ENCODE data around the gene ZNF341.

The ZNF341 gene

DNA sequence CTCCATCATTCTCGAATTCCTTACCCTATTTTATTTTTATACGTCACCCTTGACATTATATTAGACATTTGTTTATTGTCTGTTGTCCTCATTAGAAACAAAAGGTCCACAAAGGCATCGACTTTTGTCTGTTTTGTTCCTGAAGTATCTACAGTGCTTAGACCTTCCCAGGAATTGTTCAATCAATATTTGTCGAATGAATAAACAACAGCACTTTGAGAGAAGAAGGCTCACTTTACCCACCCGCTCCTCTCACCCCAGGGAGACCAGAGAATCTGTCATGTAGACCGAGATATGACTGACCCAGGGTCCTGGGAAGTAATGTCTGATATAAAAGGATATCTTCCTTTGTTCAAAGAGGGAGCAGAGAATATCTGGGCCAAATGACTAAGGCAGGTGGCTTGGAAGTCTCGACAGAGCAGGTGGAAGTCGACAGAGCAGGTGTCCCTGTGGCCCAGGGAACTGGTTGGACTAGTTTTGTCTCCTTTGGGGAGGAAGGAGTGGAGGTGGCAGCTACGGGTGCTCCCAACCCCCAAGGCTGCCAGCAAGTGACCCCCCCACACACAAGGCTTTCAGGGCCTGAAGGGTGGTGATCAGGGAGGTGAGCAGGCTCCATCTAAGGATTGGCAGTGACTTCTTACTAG, 64.6 kb downstream of the ZNF341 start:
- DNase-seq (ENCODE audit: low read depth) = no peak

DNA sequence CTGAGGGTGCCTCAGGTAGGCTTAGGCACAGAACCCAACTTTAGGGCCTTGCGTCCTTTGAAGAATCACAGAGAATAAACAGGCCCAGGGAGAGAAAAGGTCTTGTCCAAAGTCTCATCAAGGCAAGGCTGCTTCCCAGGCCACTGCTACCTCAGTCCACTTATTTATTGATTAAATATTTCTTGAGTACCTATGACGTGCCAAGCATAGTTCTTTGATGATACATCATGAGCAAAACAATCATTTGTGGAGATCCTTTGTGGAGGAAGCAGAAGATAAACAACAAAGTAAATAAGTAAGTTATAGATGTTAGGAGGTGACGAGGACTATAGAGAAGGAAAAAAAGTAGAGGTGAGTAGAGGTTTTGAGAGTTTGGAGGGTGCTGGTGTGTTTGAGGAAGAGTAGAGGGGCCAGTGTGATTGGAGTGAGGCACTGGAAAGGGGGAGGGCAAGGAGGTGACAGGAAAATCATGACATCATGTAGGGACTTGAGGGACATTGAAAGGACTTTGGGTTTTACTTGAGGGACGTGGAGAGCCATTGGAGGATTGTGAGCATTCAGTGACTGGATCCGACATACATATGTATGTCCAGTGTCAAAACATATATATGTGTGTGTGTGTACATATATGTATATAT, 65.2 kb downstream of the ZNF341 start:
- no peak for DNase-seq (ENCODE audit: low read depth)

DNA sequence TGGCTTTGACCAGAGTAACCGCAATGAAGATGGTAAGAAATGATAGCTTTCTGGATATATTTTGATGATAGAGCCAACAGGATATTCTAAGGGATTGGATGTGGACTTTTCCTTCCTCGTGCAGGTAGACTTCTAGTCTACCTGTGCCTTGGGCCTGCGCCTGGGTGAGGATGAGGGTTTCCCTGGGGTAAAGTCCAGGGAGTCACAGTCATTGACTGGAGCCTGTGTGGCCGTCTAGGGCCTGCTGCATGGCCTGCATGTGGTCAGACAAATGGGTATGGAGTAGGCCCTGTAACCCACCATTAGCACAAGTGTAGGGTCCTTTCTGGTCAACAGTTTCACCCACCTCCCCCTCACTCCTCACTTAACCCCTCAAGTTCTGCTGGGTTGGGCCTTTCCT, 66.6 kb downstream of the ZNF341 start:
- DNase-seq (ENCODE audit: low read depth) = no peak

DNA sequence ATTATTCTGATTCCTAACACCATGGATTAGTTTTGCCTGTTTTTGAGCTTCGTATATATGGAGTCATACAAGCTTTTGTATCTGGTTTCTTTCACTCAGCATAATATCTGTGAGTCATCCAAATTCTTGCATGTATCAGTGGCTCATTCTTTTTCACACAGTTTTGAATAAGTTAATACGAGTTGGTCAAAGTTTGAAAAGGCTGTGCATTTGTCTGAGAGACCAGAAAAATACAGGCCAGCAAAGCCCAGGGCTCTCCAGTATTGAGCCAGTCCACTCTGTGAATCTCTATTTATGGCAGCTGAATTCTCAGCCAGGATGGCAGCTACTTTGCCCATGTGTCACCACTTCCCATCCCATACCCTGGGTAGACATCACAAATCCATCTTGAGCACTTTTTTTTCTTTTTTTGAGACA, 72.1 kb downstream of the ZNF341 start:
- DNase-seq (ENCODE audit: low read depth) = peak; percentile 47

DNA sequence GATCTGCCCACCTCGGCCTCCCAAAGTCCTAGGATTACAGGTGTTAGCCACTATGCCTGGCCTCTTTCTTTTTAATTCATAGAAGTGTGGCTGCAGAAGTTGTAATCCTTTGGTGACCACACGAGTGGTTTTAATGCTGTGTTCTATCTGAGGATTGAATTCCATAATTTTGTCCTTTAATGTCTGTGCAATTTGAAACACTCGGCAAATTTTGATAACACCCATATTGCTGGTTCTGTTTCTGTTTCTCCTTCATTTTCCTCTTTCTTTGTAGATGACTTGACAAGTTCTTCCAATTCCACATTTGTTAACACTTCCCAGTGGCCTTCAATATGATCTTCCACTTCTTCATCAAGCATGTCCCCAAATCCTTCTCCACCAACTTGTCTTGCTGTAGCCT, 76.6 kb downstream of the ZNF341 start:
- DNase-seq (ENCODE audit: low read depth) = no peak

DNA sequence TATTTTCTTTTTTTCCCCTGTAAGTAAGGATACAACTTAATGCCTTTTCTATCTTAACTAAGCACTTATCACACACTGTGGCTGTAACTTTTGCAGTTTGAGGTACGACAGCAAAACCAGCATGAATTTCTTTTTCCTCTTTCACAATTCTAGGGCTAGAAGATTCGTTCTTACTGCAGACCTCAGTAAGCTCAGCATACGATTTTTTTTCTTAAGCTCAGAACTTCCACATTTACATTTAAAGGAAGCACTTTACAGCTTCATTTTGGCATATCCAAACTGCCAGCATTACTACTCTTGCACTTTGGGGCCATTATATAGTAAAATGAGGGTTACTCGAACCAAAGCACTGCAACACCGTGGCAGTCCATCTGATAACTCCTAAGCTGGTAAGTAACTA, 78.5 kb downstream of the ZNF341 start:
- no peak for DNase-seq (ENCODE audit: low read depth)

DNA sequence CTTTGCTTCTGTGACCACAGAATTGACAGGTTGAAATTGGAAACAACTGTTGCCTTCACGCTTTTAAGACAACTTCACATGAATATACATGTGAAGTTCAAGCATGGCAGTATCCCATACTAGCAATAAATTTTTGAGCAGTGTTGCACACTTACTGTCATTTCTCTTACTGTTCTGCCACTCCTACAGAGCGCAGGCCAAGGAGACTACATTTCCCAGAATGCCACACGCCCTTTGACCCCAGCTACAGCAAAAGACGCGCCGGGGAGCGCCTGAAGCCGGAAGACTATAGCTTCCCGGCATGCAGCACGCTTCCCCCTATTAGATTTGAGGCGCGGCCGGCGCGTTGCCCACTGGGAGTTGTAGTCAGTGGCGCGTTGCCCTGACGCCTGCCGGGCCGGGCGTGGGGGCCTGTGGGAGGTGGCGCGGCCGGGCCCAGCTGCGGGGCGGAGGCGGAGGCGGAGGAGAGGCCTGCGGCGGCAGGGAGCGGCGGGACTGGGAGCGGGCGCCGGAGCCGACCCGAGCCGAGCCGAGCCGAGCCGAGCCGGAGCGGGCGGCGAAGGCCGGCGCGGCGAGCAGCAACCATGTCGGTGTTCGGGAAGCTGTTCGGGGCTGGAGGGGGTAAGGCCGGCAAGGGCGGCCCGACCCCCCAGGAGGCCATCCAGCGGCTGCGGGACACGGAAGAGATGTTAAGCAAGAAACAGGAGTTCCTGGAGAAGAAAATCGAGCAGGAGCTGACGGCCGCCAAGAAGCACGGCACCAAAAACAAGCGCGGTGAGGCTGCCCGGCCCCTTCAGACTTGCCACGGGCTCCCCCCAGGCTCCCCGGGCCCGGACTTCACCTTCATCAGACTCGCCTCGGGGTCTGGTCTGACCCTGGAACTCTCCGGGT, 79.3 kb downstream of the ZNF341 start, which contains the start of gene CHMP4B:
CHMP4B (plus strand) TSS at position 464 of the 891 bp plus-strand sequence; CDS start at position 585, 121 bp downstream.
- DNase-seq (ENCODE audit: low read depth) = peak; percentile 98

DNA sequence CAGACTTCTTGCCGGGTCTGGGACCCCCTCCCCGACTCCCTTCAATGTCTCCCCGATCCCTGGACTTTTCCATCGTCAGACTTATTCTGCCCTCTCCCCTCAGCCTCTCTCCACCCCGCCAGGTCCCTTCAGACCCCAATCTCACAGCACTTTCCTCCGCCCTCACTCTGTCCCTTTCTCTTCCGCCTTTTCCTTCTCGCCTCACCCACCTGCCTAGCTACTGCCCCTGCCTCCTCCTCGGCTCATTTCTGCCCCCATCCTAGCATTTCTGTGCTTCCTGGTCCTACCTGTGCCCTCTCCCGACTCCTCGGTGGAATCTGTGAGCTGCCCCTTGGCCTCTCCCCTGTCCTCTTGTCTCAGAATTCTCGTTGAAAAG, 80.0 kb downstream of the ZNF341 start:
- DNase-seq (ENCODE audit: low read depth) = no peak

DNA sequence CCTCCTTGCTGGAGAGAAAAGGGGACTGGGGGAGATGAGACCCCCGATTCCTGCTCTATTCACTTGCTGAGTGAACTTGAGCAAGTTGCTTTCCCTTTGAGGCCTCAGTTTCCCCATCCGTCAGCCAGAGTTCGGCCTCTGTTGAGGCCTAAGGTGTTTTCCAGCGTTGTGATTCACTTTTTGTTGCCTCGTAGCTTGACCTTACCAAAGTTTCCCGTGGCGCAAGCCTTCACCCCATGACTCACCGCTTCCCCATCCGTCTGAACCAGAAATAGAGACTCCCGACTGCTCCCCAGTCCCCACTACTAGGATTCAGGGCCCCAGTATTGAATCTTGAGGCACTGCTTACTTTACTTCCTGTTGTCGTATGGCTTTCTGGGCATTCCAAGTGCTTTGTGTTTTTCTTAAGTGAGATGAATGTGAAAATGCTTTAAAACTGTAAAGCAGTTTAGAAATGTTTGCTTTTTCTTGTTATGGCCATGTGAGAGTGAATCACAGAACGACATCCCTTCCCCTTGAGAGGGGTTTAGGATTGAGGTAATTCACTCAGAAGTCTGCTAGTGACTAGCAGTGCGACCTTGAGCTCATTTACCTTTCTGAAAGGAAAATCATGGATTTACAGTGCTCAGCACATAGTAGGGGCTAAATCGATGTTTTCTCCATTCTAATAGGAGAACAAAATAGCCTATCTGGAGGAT, 80.5 kb downstream of the ZNF341 start:
- DNase-seq (ENCODE audit: low read depth) = peak; percentile 71

DNA sequence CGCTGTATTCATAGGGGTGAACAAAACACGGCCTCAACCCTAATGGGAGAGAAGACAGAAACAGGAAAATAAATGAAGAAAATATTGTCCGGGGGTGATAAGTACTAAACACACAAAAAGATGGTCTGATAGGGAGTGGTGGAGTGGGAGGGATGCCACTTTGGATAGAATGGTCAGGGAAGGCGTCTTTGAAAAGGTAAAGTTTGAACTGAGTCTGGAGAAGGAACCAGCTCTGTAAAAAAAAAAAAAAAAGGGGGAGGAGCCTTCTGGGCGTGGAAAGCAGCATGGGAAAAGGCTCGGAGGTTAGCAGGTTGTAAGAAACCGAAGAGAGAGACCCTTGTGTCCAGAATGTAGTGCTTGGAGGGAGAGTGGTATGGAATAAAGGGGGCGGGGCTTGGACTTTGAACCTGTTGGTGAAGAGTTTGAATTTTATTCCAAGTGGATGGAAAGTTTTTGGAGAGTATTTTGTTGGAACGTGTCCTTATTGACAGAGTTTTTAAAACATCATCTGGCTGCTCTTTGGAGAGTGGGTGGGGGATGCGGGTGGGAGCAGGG, 81.2 kb downstream of the ZNF341 start:
- DNase-seq (ENCODE audit: low read depth) = no peak

DNA sequence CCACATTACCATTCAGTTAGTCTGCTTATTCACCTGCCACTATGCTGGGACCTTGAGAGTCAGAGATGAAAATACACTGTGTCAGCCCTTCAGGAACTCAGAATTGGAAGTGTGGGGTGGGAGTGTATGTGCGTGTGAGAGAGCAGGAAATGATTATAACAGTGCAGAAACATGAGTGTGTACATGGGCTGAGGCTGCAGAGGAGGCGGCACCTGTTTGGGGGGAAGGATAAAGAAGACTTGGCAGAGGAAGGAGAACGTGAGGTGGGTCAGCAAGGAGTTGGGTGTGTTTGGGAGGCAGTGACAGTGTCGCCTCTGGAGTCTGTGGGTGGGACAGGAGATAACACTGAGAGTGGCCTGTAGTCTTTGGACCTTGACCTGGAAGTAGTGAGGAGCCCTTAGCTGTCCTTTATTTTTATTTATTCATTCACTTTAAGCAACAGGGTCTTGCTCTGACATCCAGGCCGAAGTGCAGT, 82.5 kb downstream of the ZNF341 start:
- DNase-seq (ENCODE audit: low read depth) = no peak

DNA sequence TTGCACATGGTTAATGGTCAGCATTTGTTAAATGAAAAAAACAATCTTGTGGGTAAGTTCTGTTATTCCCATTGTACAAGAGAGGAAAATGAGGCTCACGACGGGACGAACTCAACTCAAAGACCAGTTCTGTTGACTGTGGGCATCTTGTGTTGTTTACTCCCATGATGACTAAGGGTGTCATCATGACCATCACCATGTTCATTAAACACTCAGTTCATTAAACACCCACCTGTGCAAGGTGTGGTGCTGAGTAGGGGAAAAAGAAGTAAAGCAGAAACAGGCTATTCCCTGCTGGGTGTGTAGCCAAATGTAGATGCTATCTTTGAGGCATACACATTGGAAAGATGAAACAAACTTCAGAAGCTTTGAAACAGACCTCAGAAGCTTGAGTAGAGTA, 83.9 kb downstream of the ZNF341 start:
- no peak for DNase-seq (ENCODE audit: low read depth)

DNA sequence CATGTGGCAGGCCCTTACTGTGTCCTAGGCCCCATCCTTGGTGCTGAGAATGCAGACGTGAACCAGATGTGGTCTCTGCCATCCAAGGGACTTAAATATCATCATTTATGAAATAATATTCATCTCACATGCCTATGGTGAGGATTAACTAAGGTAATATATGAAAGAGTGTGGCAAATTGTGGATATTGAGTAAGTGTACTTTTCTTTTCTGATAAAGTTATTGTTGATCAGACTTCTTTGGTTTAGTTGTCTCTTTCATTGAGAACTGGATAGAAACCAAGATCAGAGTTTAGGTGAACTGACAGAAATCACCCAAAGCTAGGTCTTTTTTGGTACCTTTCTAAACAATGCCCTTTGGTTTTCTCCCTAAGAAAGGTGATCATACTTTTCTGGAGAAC, 84.4 kb downstream of the ZNF341 start:
- no peak for DNase-seq (ENCODE audit: low read depth)

DNA sequence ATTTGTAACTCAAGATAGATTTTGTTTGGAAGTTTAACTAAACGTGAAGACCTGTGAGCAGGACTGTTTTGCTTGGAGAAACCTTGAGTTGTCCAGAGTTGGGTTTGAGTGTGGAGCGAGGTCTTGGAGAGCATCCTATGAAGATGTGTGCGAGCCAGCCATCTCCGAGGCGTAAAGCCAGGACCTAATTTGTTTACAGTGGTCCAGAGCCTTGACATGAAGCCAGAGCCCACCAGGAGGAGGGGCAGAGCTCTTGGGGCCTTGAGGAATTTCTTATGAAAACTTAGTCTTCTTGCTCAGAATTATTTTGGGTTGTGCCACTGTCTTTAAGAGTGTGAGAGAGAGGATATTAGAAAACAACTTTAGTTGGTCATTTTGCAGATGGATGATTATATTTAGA, 85.6 kb downstream of the ZNF341 start:
- no peak for DNase-seq (ENCODE audit: low read depth)

DNA sequence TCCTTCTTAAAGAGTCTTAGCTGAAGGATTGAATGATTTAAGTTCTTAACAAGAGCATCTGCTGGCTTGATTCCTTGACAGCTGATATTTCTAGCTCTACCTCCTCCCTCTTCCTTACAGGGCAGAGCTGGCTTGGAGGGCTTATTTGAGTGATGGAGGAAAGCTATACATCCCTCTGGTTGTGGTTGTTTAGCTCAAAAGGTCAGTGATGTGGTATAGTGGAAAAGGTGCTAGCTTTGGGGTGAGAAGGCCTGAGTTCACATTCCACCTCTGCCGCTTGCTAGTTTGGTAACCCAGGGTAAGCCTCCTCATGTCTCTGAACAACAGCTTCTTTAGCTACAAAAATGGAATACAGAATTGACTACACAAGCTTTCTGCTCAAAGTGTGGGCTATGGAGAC, 87.7 kb downstream of the ZNF341 start:
- DNase-seq (ENCODE audit: low read depth) = no peak

DNA sequence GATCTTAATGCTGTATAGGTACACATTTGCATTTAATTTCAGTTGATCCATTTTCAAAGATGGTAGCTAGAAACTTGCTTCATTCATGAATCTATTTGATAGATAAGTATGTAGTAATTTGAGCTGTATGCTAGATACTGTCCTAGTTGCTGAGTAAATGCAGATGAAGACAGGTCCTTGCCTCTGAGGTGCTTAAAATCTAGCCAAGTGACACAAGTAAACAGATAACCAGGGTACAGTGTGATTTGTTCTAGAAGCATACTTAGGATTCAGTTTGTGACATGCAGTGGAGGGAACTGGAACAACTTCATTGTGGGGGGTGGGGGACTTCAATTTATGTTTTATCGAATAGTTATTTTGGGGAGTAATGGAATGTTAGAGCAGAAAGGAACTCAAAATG, 88.6 kb downstream of the ZNF341 start:
- no peak for DNase-seq (ENCODE audit: low read depth)

DNA sequence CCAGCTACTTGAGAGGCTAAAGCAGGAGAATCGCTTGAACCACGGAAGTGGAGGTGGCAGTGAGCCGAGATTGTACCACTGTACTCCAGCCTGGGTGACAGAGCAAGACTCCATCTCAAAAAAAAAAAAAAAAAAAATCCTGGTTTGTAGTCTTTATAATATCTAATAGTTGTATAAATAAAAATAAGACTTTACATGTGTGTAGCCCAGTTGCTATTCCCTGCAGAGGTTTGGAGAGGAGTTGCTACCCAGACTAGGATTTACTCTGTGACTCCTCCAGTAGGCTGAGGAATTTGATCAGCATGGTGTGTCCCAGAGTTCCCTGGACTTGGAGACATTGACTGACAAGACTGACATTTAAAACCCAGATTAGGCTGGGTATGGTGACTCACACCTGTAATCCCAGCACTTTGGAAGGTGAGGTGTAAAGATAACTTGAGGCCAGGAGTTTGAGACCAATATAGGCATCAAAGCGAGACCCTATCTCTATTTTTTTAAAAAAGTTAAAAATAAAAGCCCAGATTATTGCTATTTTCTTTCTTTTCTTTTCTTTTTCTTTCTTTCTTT, 89.6 kb downstream of the ZNF341 start:
- DNase-seq (ENCODE audit: low read depth) = no peak

DNA sequence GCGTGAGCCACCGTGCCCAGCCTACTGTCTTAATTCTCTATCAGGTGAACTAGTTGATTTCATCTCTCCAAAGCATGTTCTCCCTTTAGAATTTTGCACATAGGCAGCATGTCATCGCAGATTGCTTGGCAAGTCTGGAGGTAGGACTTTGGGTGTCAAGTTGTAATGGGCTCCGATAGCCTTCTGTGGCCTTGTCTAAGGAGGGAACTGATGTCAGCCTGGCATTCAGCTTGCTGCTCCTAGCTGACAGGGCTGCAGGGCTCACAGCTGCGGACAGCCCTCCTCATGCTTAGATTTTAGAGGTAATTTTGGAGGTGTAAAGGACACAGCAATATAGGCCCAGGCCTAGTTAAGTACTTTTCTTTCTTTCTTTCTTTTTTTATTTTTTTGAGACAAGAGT, 90.6 kb downstream of the ZNF341 start:
- no peak for DNase-seq (ENCODE audit: low read depth)

DNA sequence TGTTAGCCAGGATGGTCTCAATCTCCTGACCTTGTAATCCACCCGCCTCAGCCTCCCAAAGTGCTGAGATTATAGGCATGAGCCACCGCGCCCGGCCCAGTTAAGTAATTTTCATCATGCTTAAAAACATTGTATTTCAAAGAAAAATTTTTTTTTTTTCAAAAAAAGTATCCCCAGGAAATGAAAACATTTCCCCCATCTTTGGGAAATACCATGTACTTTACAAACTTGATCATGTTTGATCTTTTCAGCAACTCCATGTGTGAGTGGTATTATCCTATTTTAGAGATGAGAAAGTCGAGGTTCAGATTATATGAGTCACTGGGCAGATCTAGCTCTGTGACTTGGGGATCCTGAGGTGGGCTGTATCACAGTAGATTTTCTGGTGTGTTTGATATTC, 91.2 kb downstream of the ZNF341 start:
- DNase-seq (ENCODE audit: low read depth) = no peak

DNA sequence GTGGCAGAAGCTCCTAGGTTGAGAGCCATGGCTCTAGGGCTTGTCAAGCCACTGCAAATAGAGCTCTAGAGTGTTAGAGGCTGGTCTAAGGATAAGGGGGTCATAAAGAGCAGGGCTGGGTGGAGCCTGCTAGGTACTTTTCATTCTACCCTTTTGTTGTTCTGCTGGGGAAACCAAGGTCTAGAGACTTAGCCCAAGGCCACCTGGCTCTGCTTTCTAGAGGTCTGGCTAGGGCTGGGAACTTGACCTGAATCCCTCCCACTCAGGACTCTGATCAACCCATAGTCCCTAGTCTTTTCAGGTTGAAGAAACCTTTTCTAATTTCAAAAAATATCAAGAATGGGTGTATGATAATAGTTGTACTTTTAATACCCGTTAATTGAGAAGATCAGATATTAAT, 93.1 kb downstream of the ZNF341 start:
- DNase-seq (ENCODE audit: low read depth) = no peak

Measured in fibroblast of gingiva (primary cell).